ENCODE data around the gene TRMT61A. TPM values are rescaled to one million over a fixed set of nuclear protein-coding genes. Genes with fewer than 3 reads are reported as not detected.

Gene TRMT61A
- total and polyA plus RNA-seq, 2 of the 13 experiments (the other 11 are each of a cell fraction or from before 2014, with no cell fraction given), result 6.5 to 13.6 TPM

- Histone ChIP-seq H3K9me3 (ENCODE audit: low read length) (no peaks in the 10 kb centered on the region), H3K27me3 (ENCODE audit: control insufficient read depth in 1 of 2, insufficient read depth in 2 of 2, low read length in 2 of 2) (no peaks in the 10 kb centered on the region), H3K4me3 (replicated peaks in 1 of 3; ENCODE audit: insufficient read depth in 1 of 3, low read depth in 2 of 3, low read length in 3 of 3) (no peak overlapping the region), H3K9ac (ENCODE audit: insufficient read depth, low read depth, low read length) (no peak overlapping the region), H3K27ac (ENCODE audit: extremely low read length, insufficient read depth, low read length) (no peak overlapping the region), H2AFZ (ENCODE audit: low read length) (no peak overlapping the region), H3K4me1 (ENCODE audit: insufficient read depth, low read length) (no peaks in the 10 kb centered on the region), H4K20me1 (ENCODE audit: insufficient read depth, low read length) (no peaks in the 10 kb centered on the region), H3K79me2 (ENCODE audit: insufficient read depth, low read length) (no peaks in the 10 kb centered on the region), H3K4me2 (ENCODE audit: low read depth, low read length) (no peak overlapping the region), H3K36me3 (replicated peaks in 1 of 2; ENCODE audit: control insufficient read depth in 1 of 2, insufficient read depth in 2 of 2, low read length in 2 of 2) (peaks cover 6 to 50% of the 10 kb centered on the region in 2 experiments)
- WGBS (ENCODE audit: low lambda C conversion rate), result 97% methylated on average over 6 of the region's 6 CpGs
- BruUV-seq (replicated peaks), result no TSS peak
- intact Hi-C loops (cut with micrococcal nuclease; ENCODE audit: unreplicated experiment) (no loop called here), in situ Hi-C loops (cut with HindIII; ENCODE audit: extremely low pct_ligation_motif_present, low pct_unique_long_range_greater_than_20kb) (no loop called here)
- CTCF ChIA-PET (ENCODE audit: low intra/inter-chr PET ratio, low total read pairs), result no interaction called here
- no peak for FAIRE-seq
- ATAC-seq, result no peak
- DNase-seq (ENCODE audit: low spot score), result no peak
- POLR2A ChIA-PET, result no interaction called here
- TF ChIP-seq ZNF746 (CRISPR knock-in tag; IDR thresholded peaks at IDR 0.05), result no peak
- TF ChIP-seq YY1 (IDR thresholded peaks at IDR 0.05; ENCODE audit: insufficient read depth, insufficient replicate concordance, low read depth, low read length), result no peak
- TF ChIP-seq SP1 (IDR thresholded peaks at IDR 0.05), result no peak
- TF ChIP-seq SP1 (CRISPR knock-in tag; IDR thresholded peaks at IDR 0.05), result no peak
- TF ChIP-seq IRF9 (CRISPR knock-in tag; IDR thresholded peaks at IDR 0.05; ENCODE audit: borderline replicate concordance), result no peak
- no peak for TF ChIP-seq ZBTB33 (CRISPR knock-in tag; IDR thresholded peaks at IDR 0.05)
- no peak for TF ChIP-seq ARNTL (CRISPR knock-in tag; IDR thresholded peaks at IDR 0.05)
- no peak for TF ChIP-seq SNAPC2 (CRISPR knock-in tag; IDR thresholded peaks at IDR 0.05)
Observed at GRCh38 chr14:103492156-103492925, 36.7 kb upstream of the TRMT61A start.
